HG03520 (cell line): ENCODE results near the gene POU6F2.

Experiments
- ATAC-seq: cut with Tn5 transposase; IDR thresholded peaks from one replicate; pipeline ENCODE4 v1.9.1; 2021; ENCODE audit warnings: mild to moderate bottlenecking, moderate library complexity; ENCODE audit not compliant: unreplicated experiment

POU6F2 gene

GRCh38 chr7:39488467-39489393, 511.0 kb downstream of the POU6F2 start:
- no peak for ATAC-seq

DNA sequence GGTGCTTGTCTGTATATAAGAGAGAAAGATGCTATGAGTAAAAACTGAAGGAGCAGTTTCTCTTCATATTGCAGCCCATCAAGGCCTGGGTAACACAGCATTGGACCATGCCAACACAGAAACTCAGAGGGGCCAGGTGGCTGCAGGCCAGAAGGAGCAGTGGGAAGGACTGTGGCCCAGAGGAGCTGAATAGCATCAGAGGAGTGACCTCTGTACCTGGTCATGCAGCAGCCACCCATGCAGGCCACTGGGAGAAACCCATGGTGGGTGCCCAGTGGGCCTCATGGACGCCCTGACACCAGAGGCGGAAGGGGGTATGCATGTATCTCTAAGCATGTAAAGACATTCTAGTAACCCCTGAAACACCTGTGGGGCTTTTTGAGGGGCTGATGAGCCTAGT, 512.6 kb downstream of the POU6F2 start:
- ATAC-seq = no peak

DNA sequence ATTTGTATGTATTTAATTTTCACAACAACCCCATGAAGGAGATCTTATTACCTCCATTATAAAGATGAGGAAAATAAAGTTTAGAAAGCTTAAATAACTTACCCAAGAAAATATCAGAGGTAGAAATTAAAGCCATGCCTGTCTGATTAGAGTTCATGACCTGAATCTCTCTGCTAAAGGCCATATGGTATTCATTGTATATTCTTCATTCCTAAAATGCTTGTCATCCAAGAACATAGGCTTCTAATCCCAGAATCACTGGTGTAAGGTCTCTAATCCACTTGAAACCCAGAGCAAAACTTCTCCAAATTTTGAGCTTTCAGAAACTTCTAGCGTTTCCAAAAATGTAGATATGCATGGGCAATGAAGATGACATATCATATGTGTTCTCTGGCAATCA, 516.2 kb downstream of the POU6F2 start:
- no peak for ATAC-seq

DNA sequence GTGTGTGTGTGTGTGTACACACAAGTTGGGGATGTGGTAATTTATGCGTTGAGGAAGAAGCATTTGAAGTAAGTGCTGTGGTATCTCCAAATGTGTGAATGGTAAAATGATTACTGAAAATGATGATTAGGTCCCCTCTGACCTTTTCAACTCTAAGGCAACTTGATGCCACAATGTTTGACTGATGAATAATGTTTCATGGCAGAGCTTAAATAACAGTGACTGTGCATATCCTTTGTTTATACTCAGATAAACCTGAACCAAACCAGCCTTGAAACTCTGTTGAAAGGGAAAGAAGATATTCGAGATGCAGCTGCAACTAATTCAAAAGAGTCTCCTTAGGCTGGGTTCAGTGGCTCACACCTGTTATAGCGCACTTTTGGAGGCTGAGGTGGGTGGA, 523.6 kb downstream of the POU6F2 start:
- no peak for ATAC-seq

- no peak for ATAC-seq
These were observed 527.3 kb downstream of the POU6F2 start for GRCh38 chr7:39504963-39505362.

- no peak for ATAC-seq
These were observed 530.3 kb downstream of the POU6F2 start for GRCh38 chr7:39507866-39508551.

GRCh38 chr7:39509436-39509835, 531.7 kb downstream of the POU6F2 start:
- ATAC-seq = no peak

- no peak for ATAC-seq
These were observed 532.2 kb downstream of the POU6F2 start for GRCh38 chr7:39509912-39510311.

- no peak for ATAC-seq
These were observed 533.2 kb downstream of the POU6F2 start for GRCh38 chr7:39510864-39511354.

GRCh38 chr7:39515534-39516228, 538.0 kb downstream of the POU6F2 start:
- no peak for ATAC-seq

GRCh38 chr7:39516498-39516897, 538.8 kb downstream of the POU6F2 start:
- no peak for ATAC-seq

GRCh38 chr7:39517240-39517639, 539.5 kb downstream of the POU6F2 start:
- ATAC-seq = no peak
